GM21576 (cell line): ENCODE measurements around the gene LMTK3.
A peak's percentile ranks its signal among the peaks of the same experiment; 100 is the strongest.

Source experiments
- ATAC-seq: cut with Tn5 transposase; IDR thresholded peaks from one replicate; pipeline ENCODE4 v1.9.1; 2021; ENCODE audit warnings: mild to moderate bottlenecking, moderate library complexity; ENCODE audit not compliant: unreplicated experiment

Gene LMTK3

DNA sequence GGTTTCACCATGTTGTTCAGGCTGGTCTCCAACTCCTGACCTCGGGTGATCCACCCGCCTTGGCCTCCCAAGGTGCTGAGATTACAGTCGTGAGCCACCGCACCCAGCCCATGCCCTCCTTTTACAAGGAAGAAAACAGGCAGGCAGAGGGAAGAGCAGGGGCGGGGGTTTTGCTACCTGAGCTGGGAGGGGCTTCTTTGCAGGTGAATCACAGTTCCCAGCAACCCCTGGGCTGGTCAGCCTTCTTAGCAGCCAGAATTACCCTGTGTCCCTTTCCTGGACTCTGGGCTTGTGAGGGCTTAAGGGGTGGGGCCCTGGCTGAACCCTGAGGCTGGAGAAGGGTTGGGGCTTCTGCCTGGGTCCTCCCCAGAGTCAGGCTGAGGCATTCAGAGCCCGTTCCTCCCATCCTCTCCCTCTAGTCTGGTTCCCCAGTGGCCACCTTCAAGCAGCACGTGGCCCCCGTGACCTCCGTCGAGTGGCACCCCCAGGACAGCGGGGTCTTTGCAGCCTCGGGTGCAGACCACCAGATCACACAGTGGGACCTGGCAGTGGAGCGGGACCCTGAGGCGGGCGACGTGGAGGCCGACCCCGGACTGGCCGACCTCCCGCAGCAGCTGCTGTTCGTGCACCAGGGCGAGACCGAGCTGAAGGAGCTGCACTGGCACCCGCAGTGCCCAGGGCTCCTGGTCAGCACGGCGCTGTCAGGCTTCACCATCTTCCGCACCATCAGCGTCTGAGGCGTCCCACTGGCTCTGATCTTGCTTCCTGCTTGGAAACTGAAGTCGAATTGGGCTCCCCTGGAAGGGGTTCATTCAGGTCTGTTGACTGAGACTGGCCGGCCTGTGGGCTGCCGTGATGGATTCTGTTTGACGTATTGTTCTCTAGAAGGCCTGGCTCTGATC lies 59.1 kb downstream of the LMTK3 start:
- ATAC-seq, result no peak

DNA sequence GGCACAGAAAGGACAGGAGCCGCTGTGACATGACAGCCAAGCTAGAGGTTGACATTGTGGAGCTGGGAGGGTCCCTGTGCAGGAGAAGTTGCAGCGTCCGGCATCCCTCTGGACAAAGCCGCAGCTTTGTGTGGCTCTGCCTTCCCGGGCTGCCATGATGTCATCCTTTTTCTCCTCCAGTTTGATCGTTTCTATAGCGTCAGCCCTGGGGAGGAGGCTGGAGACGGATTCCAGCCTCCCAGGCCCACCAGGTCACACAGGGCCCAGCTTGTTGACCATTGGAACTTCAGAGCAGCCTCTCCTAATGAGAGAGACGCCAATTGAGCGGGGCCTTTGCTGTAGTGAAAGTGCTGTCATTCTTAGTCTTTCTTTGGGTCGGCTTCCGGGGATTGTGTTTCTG lies 60.0 kb downstream of the LMTK3 start:
- no peak for ATAC-seq

- no peak for ATAC-seq
Observed at GRCh38 chr19:48450863-48451262, 60.8 kb downstream of the LMTK3 start.

GRCh38 chr19:48450441-48450840 lies 61.2 kb downstream of the LMTK3 start:
- ATAC-seq, result no peak

DNA sequence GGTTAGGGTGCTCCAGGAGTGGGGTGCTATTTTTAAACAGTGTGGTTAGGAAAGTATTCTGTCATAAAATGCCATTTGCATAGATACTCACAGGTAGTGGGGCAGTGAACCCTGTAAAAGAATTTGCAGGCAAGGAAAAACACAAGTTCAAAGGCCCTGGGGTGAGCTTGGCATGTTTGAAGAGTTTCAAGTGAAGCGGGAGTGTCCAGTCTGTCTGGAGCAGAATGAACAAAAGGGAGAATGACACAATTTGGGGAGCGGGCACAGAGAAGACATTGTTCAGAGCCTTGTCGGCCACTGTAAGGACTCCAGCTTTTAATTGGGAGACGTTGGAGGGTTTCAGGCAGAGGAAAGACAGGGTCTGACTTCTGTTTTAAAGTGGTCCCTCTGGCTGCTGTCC lies 63.1 kb downstream of the LMTK3 start:
- no peak for ATAC-seq

DNA sequence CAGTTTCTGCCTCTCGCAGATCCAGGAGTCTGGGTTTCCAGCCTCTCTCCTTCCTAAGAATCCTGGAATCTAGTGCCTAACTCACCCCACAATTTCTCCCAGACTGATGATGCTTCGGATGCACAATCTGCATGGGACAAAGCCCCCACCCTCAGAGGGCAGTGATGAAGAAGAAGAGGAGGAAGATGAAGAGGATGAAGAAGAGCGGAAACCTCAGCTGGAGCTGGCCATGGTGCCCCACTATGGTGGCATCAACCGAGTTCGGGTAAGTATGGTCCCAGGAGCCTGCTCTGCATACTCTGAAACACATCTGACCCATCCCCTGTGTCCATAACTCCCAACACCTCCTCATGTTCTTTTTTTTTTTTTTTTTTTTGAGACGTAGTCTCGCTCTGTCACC lies 65.1 kb downstream of the LMTK3 start:
- no peak for ATAC-seq

- peak; percentile 66 for ATAC-seq
Observed at GRCh38 chr19:48445606-48446481, 65.8 kb downstream of the LMTK3 start, which contains the start of gene GRWD1. Gene GRWD1, plus strand, starts transcription at chr19:48445983. Its CDS starts 23 bp downstream, at chr19:48446006.

GRCh38 chr19:48445256-48445605 lies 66.4 kb downstream of the LMTK3 start:
- ATAC-seq, result peak; percentile 23

DNA sequence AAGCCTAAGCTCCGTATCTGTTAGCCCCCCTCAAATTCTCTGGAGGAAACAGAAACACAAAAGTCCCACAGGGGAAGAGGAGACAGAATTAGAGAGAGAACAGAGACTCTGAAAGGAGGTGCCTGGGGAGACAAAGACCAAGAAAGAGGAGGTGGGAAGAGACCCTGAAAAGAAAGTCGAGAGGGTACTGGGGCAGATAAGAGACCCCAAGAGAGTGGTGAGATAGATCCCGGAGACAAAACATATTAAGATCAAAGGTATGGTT lies 66.8 kb downstream of the LMTK3 start:
- no peak for ATAC-seq

GRCh38 chr19:48444129-48444935 lies 67.3 kb downstream of the LMTK3 start:
- no peak for ATAC-seq

DNA sequence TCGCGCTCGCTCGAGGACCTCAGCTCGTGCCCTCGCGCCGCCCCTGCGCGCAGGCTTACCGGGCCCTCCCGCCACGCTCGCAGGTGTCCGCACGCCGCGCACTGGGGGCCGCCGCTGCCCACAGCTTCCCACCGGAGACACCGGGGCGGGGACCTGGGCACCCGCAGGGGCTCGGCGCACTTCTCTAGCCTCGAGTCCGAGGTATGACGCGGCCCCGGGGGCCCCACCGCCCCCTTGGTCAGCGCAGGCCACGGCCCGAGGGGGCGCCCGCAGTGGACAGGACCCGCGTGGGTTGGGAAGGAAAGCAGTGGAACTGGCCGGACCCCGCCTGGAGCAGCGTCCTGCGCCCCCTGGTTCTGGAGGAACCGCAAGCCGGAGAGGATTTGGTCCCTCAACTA lies 67.9 kb downstream of the LMTK3 start:
- no peak for ATAC-seq

- ATAC-seq, result no peak
Observed at GRCh38 chr19:48443256-48443655, 68.4 kb downstream of the LMTK3 start.

DNA sequence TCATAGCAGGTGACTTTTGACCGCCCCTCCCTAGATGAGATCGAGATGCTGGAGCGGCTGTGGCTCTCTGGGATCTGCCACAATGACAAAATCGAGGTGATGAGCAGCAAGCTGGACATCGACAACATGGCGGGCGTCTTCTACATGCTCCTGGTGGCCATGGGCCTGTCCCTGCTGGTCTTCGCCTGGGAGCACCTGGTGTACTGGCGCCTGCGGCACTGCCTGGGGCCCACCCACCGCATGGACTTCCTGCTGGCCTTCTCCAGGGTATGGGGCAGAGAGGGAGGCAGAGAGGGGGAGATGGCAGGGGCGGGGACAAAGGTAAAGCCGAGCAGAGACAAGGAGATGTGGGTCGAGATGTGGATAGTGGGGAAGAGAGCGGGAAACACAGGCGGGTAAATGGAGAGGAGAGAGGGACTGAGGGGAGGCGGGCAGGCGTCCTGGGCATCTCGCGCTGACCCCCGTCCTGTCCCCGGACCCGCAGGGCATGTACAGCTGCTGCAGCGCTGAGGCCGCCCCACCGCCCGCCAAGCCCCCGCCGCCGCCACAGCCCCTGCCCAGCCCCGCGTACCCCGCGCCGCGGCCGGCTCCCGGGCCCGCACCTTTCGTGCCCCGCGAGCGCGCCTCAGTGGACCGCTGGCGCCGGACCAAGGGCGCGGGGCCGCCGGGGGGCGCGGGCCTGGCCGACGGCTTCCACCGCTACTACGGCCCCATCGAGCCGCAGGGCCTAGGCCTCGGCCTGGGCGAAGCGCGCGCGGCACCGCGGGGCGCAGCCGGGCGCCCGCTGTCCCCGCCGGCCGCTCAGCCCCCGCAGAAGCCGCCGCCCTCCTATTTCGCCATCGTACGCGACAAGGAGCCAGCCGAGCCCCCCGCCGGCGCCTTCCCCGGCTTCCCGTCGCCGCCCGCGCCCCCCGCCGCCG lies 69.3 kb downstream of the LMTK3 start:
- ATAC-seq, result no peak

DNA sequence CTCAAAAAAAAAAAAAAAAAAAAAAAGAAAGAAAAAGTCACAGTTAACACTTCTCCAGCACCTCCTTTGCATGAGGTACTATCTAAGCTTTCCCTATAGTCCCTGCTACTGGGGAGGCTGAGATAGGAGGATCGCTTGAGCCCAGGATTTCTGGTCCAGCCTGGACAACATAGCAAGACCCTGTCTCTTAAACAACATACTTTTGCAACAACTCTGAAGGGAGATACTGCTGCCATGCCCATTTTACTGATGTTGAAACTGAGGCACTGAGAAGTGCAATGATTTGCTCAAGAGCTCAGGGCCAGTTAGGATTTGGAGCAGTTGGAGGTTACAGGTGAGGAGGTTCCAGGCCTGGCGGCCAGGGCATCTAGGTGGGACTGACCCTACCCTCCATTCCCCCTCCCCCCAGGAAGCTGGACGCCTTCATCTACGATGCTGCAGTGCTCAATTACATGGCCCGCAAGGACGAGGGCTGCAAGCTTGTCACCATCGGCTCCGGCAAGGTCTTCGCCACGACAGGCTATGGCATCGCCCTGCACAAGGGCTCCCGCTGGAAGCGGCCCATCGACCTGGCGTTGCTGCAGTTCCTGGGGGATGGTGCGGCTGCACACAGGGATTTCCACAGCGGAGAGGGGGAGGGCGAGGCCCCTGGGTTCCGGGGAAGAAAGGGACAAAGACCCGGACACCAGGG lies 70.1 kb downstream of the LMTK3 start:
- ATAC-seq, result no peak

GRCh38 chr19:48436586-48436985 lies 75.0 kb downstream of the LMTK3 start:
- ATAC-seq, result no peak
